Fibroblast of villous mesenchyme (primary cell): Measurements from ENCODE around the gene TMTC2. TPM values are rescaled to one million over a fixed set of nuclear protein-coding genes. Genes with fewer than 3 reads are reported as not detected.

Source experiments
- DNase-seq: peaks from one replicate; pipeline ENCODE4 v3.0.0-alpha.2; 2010; ENCODE audit warnings: low read depth
- H3K4me3 ChIP-seq: 2 replicates; pipeline ENCODE4 v1.5.1; 2011; ENCODE audit warnings: low read depth, mild to moderate bottlenecking, low read length
- total RNA-seq: library from RNA; depleted of rRNA; stranded (reverse); fragments of >200 nt; gene quantifications from 2 replicates; pipeline ENCODE4 v1.2.3, GENCODE V29; 2012
- TF ChIP-seq, protein P1 (sequence below): IDR thresholded peaks from 2 replicates; pipeline ENCODE4 v1.5.1; 2012; ENCODE audit warnings: low read depth, mild to moderate bottlenecking, low read length; ENCODE audit not compliant: insufficient read depth

The TMTC2 gene
- total RNA-seq, 1 donor = 5.2 TPM

DNA sequence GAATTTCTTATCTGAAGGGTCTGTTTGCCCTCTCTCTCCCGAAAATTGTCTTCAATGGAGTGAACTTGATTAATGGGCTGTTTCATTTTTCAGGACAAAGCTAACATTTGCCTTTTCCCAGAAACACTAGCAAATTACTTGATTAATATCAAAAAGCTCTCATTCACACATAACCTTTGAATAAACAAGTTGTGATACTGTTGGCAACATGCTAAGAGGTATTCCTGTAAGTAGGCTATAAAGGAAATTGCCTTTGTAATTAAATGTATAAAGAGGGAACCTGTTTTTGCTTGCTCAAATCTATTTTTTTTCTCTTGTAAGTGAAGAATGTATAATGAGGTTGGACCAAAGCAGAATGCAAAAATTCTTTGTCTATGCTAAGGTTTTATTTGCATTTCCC, 457.2 kb downstream of the TMTC2 start:
- H3K4me3 ChIP-seq = no peak overlapping the region
- DNase-seq = no peak
- TF ChIP-seq, protein P1, sequence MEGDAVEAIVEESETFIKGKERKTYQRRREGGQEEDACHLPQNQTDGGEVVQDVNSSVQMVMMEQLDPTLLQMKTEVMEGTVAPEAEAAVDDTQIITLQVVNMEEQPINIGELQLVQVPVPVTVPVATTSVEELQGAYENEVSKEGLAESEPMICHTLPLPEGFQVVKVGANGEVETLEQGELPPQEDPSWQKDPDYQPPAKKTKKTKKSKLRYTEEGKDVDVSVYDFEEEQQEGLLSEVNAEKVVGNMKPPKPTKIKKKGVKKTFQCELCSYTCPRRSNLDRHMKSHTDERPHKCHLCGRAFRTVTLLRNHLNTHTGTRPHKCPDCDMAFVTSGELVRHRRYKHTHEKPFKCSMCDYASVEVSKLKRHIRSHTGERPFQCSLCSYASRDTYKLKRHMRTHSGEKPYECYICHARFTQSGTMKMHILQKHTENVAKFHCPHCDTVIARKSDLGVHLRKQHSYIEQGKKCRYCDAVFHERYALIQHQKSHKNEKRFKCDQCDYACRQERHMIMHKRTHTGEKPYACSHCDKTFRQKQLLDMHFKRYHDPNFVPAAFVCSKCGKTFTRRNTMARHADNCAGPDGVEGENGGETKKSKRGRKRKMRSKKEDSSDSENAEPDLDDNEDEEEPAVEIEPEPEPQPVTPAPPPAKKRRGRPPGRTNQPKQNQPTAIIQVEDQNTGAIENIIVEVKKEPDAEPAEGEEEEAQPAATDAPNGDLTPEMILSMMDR = no peak

DNA sequence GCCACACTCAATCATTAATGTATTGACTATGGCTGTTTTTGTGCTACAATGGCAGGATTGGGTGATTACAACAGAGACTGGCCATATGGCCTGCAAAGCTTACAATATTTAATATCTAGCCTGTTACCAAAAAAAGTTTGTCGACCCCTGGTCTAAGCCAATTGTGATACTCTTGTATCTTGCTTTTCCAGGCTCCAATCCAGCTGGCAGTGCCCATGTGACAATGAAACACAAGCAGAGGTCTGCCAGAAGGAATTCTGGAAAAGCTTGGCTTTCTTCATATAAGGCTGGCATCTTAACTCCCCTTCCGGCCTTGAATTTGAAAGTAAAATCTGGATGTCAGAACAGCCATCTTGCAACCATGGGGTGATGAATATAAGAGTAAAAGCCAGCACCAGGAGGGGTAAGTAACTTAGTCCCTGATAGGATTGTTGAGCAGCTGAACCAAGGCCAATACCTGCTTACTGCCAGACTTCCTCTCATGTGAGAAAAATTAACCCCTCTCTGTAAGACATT, 458.7 kb downstream of the TMTC2 start:
- TF ChIP-seq, protein P1 = no peak
- no peak for DNase-seq
- H3K4me3 ChIP-seq = no peak overlapping the region

DNA sequence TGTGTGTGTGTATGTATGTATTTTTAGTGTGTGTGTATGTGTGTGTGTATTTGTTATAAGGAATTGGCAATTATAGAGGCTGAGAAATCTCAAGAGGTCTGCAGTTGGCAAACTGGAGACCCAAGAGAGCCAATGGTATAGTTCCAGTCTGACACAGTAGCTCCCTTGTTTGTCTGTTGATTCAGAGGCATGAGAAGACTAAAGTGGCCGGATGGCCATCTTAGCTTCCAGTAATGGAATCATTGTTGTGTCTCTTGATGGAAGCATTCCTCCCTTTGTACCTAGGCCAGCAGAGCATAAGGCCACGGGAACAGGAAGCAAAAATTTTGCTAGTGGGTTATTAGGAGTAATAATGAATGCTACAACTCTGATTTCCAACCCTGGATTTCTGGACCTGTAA, 460.6 kb downstream of the TMTC2 start:
- TF ChIP-seq, protein P1 = no peak
- no peak for DNase-seq
- no peak overlapping the region for H3K4me3 ChIP-seq

DNA sequence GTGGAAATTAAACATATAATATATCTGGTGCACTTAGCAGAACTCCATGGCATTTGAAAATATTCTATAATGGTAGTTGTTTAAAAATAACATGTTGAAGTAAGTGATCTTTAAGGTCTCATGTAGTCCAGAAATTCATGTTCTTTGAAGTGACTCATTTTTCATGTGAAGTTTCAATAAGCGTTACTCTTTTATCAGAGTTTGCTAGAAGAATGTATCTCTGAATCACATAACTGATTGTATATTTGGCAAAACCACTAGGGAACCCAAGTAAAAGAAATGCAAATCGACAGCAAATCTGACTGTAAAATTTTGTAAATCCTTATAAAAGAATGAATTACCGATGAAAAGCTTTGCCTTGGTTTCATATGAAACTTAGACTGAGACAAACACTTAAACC, 463.3 kb downstream of the TMTC2 start:
- TF ChIP-seq, protein P1 = no peak
- DNase-seq = no peak
- no peak overlapping the region for H3K4me3 ChIP-seq

DNA sequence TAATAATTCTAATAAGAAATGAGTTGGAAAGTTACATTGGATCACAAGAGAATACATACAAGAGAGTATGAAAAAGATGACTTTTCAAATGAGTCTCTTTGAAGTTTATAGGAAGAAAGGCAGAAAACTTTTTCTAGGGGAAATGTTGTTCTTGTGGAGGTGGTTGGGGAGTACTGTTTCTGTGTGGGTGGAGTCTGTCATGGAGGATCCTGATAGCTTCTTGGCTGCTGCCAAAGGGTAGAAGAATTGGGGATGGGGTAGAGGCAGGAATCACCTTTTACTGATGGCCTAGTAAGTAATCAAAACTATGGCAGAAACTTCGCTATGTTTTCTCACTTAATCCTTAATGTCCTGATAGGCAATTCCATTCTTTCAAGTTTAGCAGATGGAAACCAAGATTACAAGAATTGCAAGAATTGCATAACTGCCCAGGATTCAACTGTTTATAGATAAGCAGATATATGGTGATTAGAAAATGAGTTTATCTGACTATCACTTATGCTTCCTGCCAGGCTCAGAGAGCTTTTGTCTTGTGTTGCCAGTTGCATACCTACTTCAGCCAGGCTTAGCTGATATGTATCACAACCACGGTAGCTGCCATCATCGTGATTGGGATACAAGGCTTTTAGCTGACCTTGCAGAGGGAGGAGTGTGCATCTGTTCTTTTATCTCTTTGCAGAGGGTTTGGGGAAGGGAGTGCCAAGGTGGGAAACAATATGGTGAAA, 463.9 kb downstream of the TMTC2 start:
- TF ChIP-seq, protein P1 = no peak

DNA sequence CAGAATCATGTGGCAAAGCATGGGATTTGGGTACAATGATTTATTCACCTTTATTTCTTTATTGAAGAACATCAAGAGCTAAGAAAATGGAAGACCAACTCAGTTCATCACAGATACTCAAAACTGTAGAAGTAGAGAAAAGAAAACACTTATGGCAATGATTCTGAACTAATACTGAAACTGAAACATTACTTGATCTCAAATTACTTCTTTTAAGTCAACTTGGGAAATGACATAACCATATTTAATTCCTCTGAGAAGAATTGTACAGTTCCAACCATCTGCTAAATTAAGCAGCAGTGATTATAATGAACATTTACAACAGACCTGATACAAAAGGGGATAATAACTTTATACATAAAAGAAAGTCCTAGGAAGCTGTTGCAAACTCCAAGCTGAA, 466.5 kb downstream of the TMTC2 start:
- H3K4me3 ChIP-seq = no peak overlapping the region
- TF ChIP-seq, protein P1 = no peak
- DNase-seq = no peak

More for the DNA sequence above, 463.9 kb downstream of the TMTC2 start:
- no peak overlapping the region for H3K4me3 ChIP-seq
- no peak for DNase-seq
